GM13977 (cell line): ENCODE results near the gene ZNF821.

ENCODE experiments used
- DNase-seq: peaks from one replicate; pipeline ENCODE4 v3.0.0; 2012; ENCODE audit warnings: low spot score
- in situ Hi-C: fragments of 300-500 bp; cut with MboI; formaldehyde crosslinking; loops from one replicate; pipeline ENCODE4 v1.12.0; 2022; ENCODE audit warnings: low sequenced_read_pairs, low pct_unique_long_range_greater_than_20kb, mixed read lengths, inconsistent platforms; ENCODE audit not compliant: unreplicated experiment
- TF ChIP-seq, protein P1 (sequence below): IDR thresholded peaks from 2 replicates; pipeline ENCODE4 v1.5.1; 2012; ENCODE audit warnings: mild to moderate bottlenecking, control low read depth; ENCODE audit not compliant: insufficient read depth; ENCODE audit errors: extremely low read depth, missing control alignments

Gene ZNF821

DNA sequence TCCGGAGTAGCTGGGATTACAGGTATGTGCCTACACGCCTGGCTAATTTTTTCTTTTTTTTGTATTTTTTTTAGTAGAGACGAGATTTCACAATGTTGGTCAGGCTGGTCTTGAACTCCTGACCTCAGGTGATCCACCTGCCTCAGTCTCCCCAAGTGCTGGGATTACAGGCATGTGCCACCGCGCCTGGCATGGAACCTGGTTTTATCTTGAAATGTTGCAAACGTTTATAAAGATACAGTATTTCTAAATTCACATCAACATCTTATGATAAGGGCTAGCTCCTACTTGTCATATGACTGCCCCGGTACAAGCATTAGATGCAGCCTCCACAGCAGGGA is 9.9 kb upstream of the ZNF821 start:
- in situ Hi-C loops: no loop called here
- no peak for DNase-seq
- TF ChIP-seq, protein P1, sequence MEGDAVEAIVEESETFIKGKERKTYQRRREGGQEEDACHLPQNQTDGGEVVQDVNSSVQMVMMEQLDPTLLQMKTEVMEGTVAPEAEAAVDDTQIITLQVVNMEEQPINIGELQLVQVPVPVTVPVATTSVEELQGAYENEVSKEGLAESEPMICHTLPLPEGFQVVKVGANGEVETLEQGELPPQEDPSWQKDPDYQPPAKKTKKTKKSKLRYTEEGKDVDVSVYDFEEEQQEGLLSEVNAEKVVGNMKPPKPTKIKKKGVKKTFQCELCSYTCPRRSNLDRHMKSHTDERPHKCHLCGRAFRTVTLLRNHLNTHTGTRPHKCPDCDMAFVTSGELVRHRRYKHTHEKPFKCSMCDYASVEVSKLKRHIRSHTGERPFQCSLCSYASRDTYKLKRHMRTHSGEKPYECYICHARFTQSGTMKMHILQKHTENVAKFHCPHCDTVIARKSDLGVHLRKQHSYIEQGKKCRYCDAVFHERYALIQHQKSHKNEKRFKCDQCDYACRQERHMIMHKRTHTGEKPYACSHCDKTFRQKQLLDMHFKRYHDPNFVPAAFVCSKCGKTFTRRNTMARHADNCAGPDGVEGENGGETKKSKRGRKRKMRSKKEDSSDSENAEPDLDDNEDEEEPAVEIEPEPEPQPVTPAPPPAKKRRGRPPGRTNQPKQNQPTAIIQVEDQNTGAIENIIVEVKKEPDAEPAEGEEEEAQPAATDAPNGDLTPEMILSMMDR: no peak

DNA sequence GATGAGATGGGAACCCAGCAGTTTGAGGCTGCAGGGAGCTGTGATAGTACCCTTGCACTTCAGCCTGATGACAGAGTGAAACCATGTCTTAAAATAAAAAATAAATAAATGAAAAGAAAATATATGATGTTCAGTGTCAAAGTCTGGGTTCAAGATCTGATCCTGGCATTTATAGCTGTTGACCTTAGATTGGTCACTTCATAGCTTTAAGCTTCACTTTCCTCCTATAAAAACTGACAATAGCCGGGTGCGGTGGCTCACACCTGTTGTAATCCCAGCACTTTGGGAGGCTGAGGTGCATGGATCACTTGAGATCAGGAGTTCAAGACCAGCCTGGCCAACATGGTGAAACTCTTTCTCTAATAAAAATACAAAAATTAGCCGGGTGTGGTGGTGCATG is 5.2 kb upstream of the ZNF821 start:
- TF ChIP-seq, protein P1: no peak
- no peak for DNase-seq
- in situ Hi-C loops: no loop called here

DNA sequence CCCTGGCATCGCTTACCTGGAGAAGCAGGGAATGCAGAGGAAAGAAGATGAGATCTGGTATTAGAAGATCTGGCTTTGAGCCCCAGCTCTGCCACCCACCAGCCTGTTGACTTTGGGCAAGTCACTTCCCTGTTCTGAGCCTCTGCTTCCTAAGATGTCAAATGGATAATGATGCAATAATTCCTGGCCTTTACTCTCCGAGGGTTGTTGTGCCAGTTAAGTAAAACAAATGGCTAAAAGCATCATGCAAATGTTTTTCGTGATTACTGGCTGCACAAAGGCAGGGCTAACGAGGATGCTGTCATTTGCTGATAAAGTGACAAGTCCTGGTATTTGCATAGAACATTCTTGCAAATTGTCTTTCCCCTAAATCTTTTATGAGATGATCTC is 1.3 kb upstream of the ZNF821 start:
- in situ Hi-C loops: no loop called here
- TF ChIP-seq, protein P1: no peak
- peak; percentile 37 for DNase-seq

DNA sequence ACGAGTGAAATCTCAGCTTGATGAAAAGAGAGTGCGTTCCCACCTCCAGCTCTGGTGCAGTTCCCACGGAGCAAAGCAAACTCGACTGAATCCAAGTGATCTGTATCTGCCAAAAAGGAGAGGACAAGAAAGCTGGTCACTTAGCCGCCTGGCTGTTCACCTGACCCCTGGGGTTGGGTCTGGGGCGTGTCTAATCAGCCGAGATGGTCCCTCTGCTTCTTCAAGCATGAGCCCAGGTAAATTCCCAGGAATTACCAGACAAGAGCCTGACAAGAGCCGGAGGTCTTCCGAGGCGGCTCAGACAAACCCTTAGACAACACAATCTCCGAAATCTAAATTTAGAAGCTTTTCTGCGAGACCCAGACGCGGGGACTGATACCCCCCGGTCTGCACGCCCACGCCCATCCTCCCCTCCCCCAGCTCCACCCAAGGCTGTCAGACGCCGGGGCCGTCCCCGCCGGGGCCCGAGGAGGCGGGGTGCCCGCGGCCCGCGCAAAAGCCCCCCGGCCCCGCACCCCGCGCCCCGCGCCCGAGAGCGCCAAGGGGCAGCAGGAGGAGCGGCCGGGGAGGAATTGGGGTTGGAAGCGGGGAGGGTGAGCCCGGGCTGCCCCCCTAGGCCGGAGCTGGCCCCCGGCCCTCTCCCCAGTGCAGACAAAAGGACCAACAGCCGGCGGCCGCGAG is 674 bp downstream of the ZNF821 start:
- TF ChIP-seq, protein P1: peak; percentile 48
- DNase-seq: peak; percentile 70
- in situ Hi-C loops: no loop called here

DNA sequence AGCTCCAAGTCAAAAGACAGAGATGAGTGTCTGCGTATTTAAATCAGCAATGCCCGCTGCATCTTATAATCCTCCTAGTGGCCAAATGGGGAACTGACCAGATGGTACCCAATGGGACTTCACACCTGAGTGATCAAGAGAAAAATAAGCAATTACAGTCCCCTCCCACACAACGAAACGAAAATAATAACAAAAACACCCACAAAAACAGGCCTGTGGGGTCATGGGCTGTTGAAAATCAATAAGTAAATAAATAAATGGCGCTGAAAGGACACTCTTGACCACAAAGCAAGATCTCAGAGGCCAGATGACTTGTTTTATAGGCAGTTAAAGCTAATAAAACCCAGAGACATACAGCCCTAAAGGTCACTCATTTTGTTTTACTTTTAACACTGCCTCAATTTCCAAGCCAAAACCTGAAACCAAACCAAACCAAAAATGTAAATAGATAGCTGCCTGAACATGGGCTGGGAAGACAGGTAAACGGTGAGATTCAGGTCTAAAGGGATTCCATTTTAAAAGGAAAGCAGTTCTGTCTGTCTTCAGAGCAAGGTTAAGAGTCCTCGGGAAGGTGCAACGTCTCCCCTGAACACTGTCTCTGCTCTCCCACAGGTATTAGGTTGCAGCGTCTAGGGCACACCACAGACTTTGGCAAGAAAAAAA is 1.3 kb downstream of the ZNF821 start:
- DNase-seq: peak; percentile 87
- TF ChIP-seq, protein P1: peak; percentile 67
- in situ Hi-C loops: no loop called here

DNA sequence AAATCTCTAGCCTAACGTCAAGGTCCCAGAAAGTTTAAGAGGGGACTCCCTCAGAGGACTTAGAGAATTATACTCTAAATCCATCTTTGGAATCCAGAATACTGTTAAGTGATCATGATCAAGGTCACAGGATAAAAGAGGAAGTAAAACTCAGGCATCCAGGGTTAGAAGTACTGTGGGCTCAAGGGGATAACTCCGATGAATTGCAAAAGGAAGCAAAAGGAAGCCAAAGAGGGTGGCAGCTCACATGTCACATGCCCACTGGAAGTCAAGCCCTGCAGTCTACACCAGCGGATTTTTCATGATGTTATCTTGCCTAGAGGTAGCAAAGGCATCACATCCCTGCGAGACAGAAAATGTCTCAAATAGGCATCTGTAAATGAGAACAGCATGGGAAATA is 3.8 kb downstream of the ZNF821 start:
- TF ChIP-seq, protein P1: no peak
- in situ Hi-C loops: no loop called here
- DNase-seq: no peak

DNA sequence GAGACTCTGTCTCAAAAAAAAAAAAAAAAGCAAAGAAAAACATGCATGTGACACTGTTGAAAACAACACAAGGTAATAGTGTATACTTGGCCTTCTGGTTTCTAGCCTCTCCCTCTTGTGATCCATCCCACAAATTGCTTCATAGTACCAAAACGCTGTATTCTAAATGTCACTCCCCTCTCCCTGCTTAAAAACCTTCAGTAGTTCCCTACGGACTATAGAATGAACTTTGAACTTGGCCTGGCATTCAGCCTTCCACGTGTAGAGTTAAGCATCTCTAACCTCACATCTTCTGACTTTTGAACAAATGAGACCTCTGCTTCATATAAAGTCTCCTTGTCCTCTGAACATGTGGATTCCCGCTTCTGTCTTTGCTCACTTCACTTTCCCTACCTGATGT is 5.1 kb downstream of the ZNF821 start:
- TF ChIP-seq, protein P1: no peak
- no peak for DNase-seq
- in situ Hi-C loops: no loop called here
